ENCODE measurements around the gene PHF21A.

PHF21A gene

GRCh38 chr11:46012185-46012584, 109.1 kb downstream of the PHF21A start:
- TF ChIP-seq HDGF (IDR thresholded peaks at IDR 0.05; ENCODE audit: borderline replicate concordance) (no peak), SP1 (IDR thresholded peaks at IDR 0.05) (no peak), TARDBP (IDR thresholded peaks at IDR 0.05) (no peak), SUZ12 (IDR thresholded peaks at IDR 0.05) (no peak), PKNOX1 (IDR thresholded peaks at IDR 0.05) (no peak), FOXA1 (IDR thresholded peaks at IDR 0.05) (no peak), BHLHE40 (IDR thresholded peaks at IDR 0.05; ENCODE audit: borderline replicate concordance) (no peak), ELF4 (IDR thresholded peaks at IDR 0.05) (no peak), FOXK2 (IDR thresholded peaks at IDR 0.05) (no peak), ARNT (IDR thresholded peaks at IDR 0.05) (no peak), FOXM1 (IDR thresholded peaks at IDR 0.05; ENCODE audit: borderline replicate concordance) (no peak), NFRKB (IDR thresholded peaks at IDR 0.05) (no peak), LEF1 (IDR thresholded peaks at IDR 0.05; ENCODE audit: borderline replicate concordance) (no peak), L3MBTL2 (conservative IDR thresholded peaks at IDR 0.05) (no peak), ZNF384 (IDR thresholded peaks at IDR 0.05) (no peak), CTBP1 (IDR thresholded peaks at IDR 0.05; ENCODE audit: borderline replicate concordance) (no peak)
- ChIA-PET CTCF (interaction anchor here (0.8 to 2.1 kb wide), 2 partner anchors 47 to 140 kb away, joined by 4 to 6 read pairs; no protein-coding TSS in a partner anchor), POLR2A (no interaction called here)
- DNase-seq (ENCODE audit: extremely low spot score), result no peak

GRCh38 chr11:46010100-46010499, 111.2 kb downstream of the PHF21A start:
- no peak for TF ChIP-seq NFRKB (IDR thresholded peaks at IDR 0.05)
- TF ChIP-seq FOXK2 (IDR thresholded peaks at IDR 0.05), result no peak
- TF ChIP-seq L3MBTL2 (conservative IDR thresholded peaks at IDR 0.05), result no peak
- TF ChIP-seq ELF4 (IDR thresholded peaks at IDR 0.05), result no peak
- no peak for TF ChIP-seq ARNT (IDR thresholded peaks at IDR 0.05)
- no peak for TF ChIP-seq PKNOX1 (IDR thresholded peaks at IDR 0.05)
- no peak for TF ChIP-seq ZNF384 (IDR thresholded peaks at IDR 0.05)
- TF ChIP-seq TARDBP (IDR thresholded peaks at IDR 0.05), result no peak
- no peak for TF ChIP-seq HDGF (IDR thresholded peaks at IDR 0.05; ENCODE audit: borderline replicate concordance)
- no peak for TF ChIP-seq FOXA1 (IDR thresholded peaks at IDR 0.05)
- no peak for TF ChIP-seq SP1 (IDR thresholded peaks at IDR 0.05)
- TF ChIP-seq SUZ12 (IDR thresholded peaks at IDR 0.05), result no peak
- TF ChIP-seq LEF1 (IDR thresholded peaks at IDR 0.05; ENCODE audit: borderline replicate concordance), result no peak
- no peak for TF ChIP-seq BHLHE40 (IDR thresholded peaks at IDR 0.05; ENCODE audit: borderline replicate concordance)
- no peak for TF ChIP-seq FOXM1 (IDR thresholded peaks at IDR 0.05; ENCODE audit: borderline replicate concordance)
- TF ChIP-seq CTBP1 (IDR thresholded peaks at IDR 0.05; ENCODE audit: borderline replicate concordance), result no peak
- POLR2A ChIA-PET, result no interaction called here
- no peak for DNase-seq (ENCODE audit: extremely low spot score)
- CTCF ChIA-PET, result no interaction called here

GRCh38 chr11:46009647-46010046, 111.6 kb downstream of the PHF21A start:
- CTCF ChIA-PET, result no interaction called here
- DNase-seq (ENCODE audit: extremely low spot score), result no peak
- TF ChIP-seq CTBP1 (IDR thresholded peaks at IDR 0.05; ENCODE audit: borderline replicate concordance), result no peak
- no peak for TF ChIP-seq BHLHE40 (IDR thresholded peaks at IDR 0.05; ENCODE audit: borderline replicate concordance)
- no peak for TF ChIP-seq LEF1 (IDR thresholded peaks at IDR 0.05; ENCODE audit: borderline replicate concordance)
- TF ChIP-seq ARNT (IDR thresholded peaks at IDR 0.05), result no peak
- no peak for TF ChIP-seq FOXA1 (IDR thresholded peaks at IDR 0.05)
- TF ChIP-seq SUZ12 (IDR thresholded peaks at IDR 0.05), result no peak
- TF ChIP-seq HDGF (IDR thresholded peaks at IDR 0.05; ENCODE audit: borderline replicate concordance), result no peak
- no peak for TF ChIP-seq NFRKB (IDR thresholded peaks at IDR 0.05)
- no peak for TF ChIP-seq FOXK2 (IDR thresholded peaks at IDR 0.05)
- POLR2A ChIA-PET, result no interaction called here

- POLR2A ChIA-PET, result interaction anchor here (0.7 to 2.3 kb wide), 3 partner anchors 23 to 137 kb away, joined by 4 to 9 read pairs (median 5); no protein-coding TSS in a partner anchor
- CTCF ChIA-PET, result interaction anchor here (0.5 to 2.7 kb wide), 10 partner anchors 9 to 134 kb away, joined by 3 to 34 read pairs (median 4); no protein-coding TSS in a partner anchor
- peak; percentile 67 for DNase-seq (ENCODE audit: extremely low spot score)
- TF ChIP-seq ELF4 (IDR thresholded peaks at IDR 0.05) (no peak), FOXK2 (IDR thresholded peaks at IDR 0.05) (no peak), ARNT (IDR thresholded peaks at IDR 0.05) (no peak), PKNOX1 (IDR thresholded peaks at IDR 0.05) (no peak), HDGF (IDR thresholded peaks at IDR 0.05; ENCODE audit: borderline replicate concordance) (no peak), CTBP1 (IDR thresholded peaks at IDR 0.05; ENCODE audit: borderline replicate concordance) (no peak), NFRKB (IDR thresholded peaks at IDR 0.05) (no peak), SP1 (IDR thresholded peaks at IDR 0.05) (no peak), FOXM1 (IDR thresholded peaks at IDR 0.05; ENCODE audit: borderline replicate concordance) (no peak), L3MBTL2 (conservative IDR thresholded peaks at IDR 0.05) (no peak), TARDBP (IDR thresholded peaks at IDR 0.05) (no peak)
These were observed 114.7 kb downstream of the PHF21A start for GRCh38 chr11:46006418-46007070.

- no peak for DNase-seq (ENCODE audit: extremely low spot score)
These were observed 117.7 kb downstream of the PHF21A start for GRCh38 chr11:46003572-46003971.

More at GRCh38 chr11:46003572-46003971, 117.7 kb downstream of the PHF21A start:
- ChIA-PET POLR2A (interaction anchor here (1.0 kb wide), 1 partner anchor 8 kb away, joined by 3 read pairs; no protein-coding TSS in a partner anchor), CTCF (interaction anchor here (0.6 to 2.2 kb wide), 7 partner anchors 9 to 827 kb away, joined by 3 to 11 read pairs (median 3); no protein-coding TSS in a partner anchor)
- TF ChIP-seq LEF1 (IDR thresholded peaks at IDR 0.05; ENCODE audit: borderline replicate concordance) (no peak), BHLHE40 (IDR thresholded peaks at IDR 0.05; ENCODE audit: borderline replicate concordance) (no peak), SP1 (IDR thresholded peaks at IDR 0.05) (no peak), PKNOX1 (IDR thresholded peaks at IDR 0.05) (no peak), FOXA1 (IDR thresholded peaks at IDR 0.05) (no peak), FOXK2 (IDR thresholded peaks at IDR 0.05) (no peak), FOXM1 (IDR thresholded peaks at IDR 0.05; ENCODE audit: borderline replicate concordance) (no peak), L3MBTL2 (conservative IDR thresholded peaks at IDR 0.05) (no peak), SUZ12 (IDR thresholded peaks at IDR 0.05) (no peak), HDGF (IDR thresholded peaks at IDR 0.05; ENCODE audit: borderline replicate concordance) (no peak), TARDBP (IDR thresholded peaks at IDR 0.05) (no peak)
